Mesenchymal stem cell (in vitro differentiated cells and primary cell): ENCODE measurements around the gene INPP5F.

Source experiments
- DNase-seq: peaks from one replicate; pipeline ENCODE4 v3.0.0-alpha.2; 2013
- H2AFZ ChIP-seq: one replicate; pipeline ENCODE4 v1.6.1; 2013; ENCODE audit warnings: low read depth, mild to moderate bottlenecking, control low read depth, inconsistent platforms, low read length, moderate library complexity
- H2AK5ac ChIP-seq: 2 replicates; pipeline ENCODE4 v1.6.1; 2013; ENCODE audit warnings: low read length, moderate library complexity, mild to moderate bottlenecking, inconsistent platforms; ENCODE audit not compliant: severe bottlenecking
- H2BK120ac ChIP-seq: one replicate; pipeline ENCODE4 v1.6.1; 2013; ENCODE audit warnings: low read depth, mild to moderate bottlenecking, inconsistent platforms, low read length, moderate library complexity
- H2BK12ac ChIP-seq, 2 experiments: one replicate each; pipeline ENCODE4 v1.6.1; 2013; ENCODE audit warnings: inconsistent platforms in 2 of 2, low read length in 2 of 2, mild to moderate bottlenecking in 2 of 2, moderate library complexity in 2 of 2, control low read depth in 1 of 2
- H2BK15ac ChIP-seq: one replicate; pipeline ENCODE4 v1.6.1; 2013; ENCODE audit warnings: mild to moderate bottlenecking, low read depth, inconsistent platforms; ENCODE audit not compliant: poor library complexity, severe bottlenecking
- H2BK5ac ChIP-seq: 2 replicates; pipeline ENCODE4 v1.6.1; 2013; ENCODE audit warnings: low read depth, mild to moderate bottlenecking, low read length, control low read depth, inconsistent platforms; ENCODE audit not compliant: poor library complexity, severe bottlenecking
- H3K14ac ChIP-seq, 2 experiments: one replicate each; pipeline ENCODE4 v1.6.1; 2013; ENCODE audit warnings: inconsistent platforms in 2 of 2, low read length in 2 of 2, control low read depth in 1 of 2, mild to moderate bottlenecking in 1 of 2, moderate library complexity in 1 of 2
- H3K18ac ChIP-seq, 2 experiments: one replicate each; pipeline ENCODE4 v1.6.1; 2013; ENCODE audit warnings: inconsistent platforms in 2 of 2, low read length in 2 of 2, control low read depth in 1 of 2, low read depth in 1 of 2, mild to moderate bottlenecking in 1 of 2
- H3K23ac ChIP-seq, 2 experiments: one replicate each; pipeline ENCODE4 v1.6.1; 2013; ENCODE audit warnings: inconsistent platforms in 2 of 2, low read length in 2 of 2, mild to moderate bottlenecking in 2 of 2, moderate library complexity in 2 of 2, control low read depth in 1 of 2
- H3K27ac ChIP-seq: 2 replicates; pipeline ENCODE4 v1.5.1; 2013; ENCODE audit warnings: mild to moderate bottlenecking, moderate library complexity, low read length, control low read depth, inconsistent platforms; ENCODE audit not compliant: poor library complexity, severe bottlenecking
- H3K27me3 ChIP-seq, 2 experiments: 2 replicates each; pipeline versions ENCODE4 v1.6.1 to v1.7.0; 2013; ENCODE audit warnings: low read length in 2 of 2, mild to moderate bottlenecking in 2 of 2, moderate library complexity in 2 of 2, control low read depth in 1 of 2, inconsistent platforms in 1 of 2; ENCODE audit not compliant: control insufficient read depth in 1 of 2, insufficient read depth in 1 of 2
- H3K36me3 ChIP-seq, 2 experiments: 2 replicates each; pipeline versions ENCODE4 v1.6.1 to v1.7.0; 2013; ENCODE audit warnings: low read length in 2 of 2, control low read depth in 1 of 2, inconsistent platforms in 1 of 2, low read depth in 1 of 2, mild to moderate bottlenecking in 1 of 2; ENCODE audit not compliant: insufficient read depth in 2 of 2, control insufficient read depth in 1 of 2
- H3K4ac ChIP-seq, 2 experiments: one replicate each; pipeline ENCODE4 v1.6.1; 2013; ENCODE audit warnings: inconsistent platforms in 2 of 2, low read length in 2 of 2, mild to moderate bottlenecking in 2 of 2, moderate library complexity in 2 of 2, control low read depth in 1 of 2, low read depth in 1 of 2
- H3K4me1 ChIP-seq: 2 replicates; pipeline ENCODE4 v1.6.1; 2013; ENCODE audit warnings: low read depth, low read length, control low read depth; ENCODE audit not compliant: control insufficient read depth, insufficient read depth
- H3K4me2 ChIP-seq: 2 replicates; pipeline ENCODE4 v1.6.1; 2013; ENCODE audit warnings: low read length, mild to moderate bottlenecking, inconsistent platforms; ENCODE audit not compliant: poor library complexity, severe bottlenecking
- H3K4me3 ChIP-seq, 2 experiments: 2 replicates each; pipeline versions ENCODE4 v1.5.1 to v1.7.0; 2013; ENCODE audit warnings: low read length in 2 of 2, mild to moderate bottlenecking in 2 of 2, control low read depth in 1 of 2, low read depth in 1 of 2; ENCODE audit not compliant: insufficient read depth in 1 of 2
- H3K79me1 ChIP-seq: replicated peaks from 2 replicates; pipeline ENCODE4 v1.6.1; 2013; ENCODE audit warnings: mild to moderate bottlenecking, control low read depth, low read length, inconsistent platforms; ENCODE audit not compliant: poor library complexity, severe bottlenecking
- H3K9ac ChIP-seq: 2 replicates; pipeline ENCODE4 v1.7.0; 2013; ENCODE audit warnings: mild to moderate bottlenecking, low read length, moderate library complexity
- H3K9me3 ChIP-seq: 2 replicates; pipeline ENCODE4 v1.7.0; 2013; ENCODE audit warnings: mild to moderate bottlenecking, low read length; ENCODE audit not compliant: control insufficient read depth
- H4K8ac ChIP-seq: one replicate; pipeline ENCODE4 v1.6.1; 2013; ENCODE audit warnings: inconsistent platforms, mild to moderate bottlenecking, low read length, moderate library complexity
- H4K91ac ChIP-seq: one replicate; pipeline ENCODE4 v1.6.1; 2013; ENCODE audit warnings: mild to moderate bottlenecking, low read length, inconsistent platforms
- WGBS: methylation state at CpG from one replicate; pipeline ENCODE4 v1.1.7; 2013; ENCODE audit warnings: mixed read lengths; 5-methylcytosine and 5-hydroxymethylcytosine counted together

The INPP5F gene

GRCh38 chr10:119726676-119727261 is 919 bp downstream of the INPP5F start:
- H3K4me3 ChIP-seq: peak overlapping the region; percentile 93
- H3K36me3 ChIP-seq: no peaks in the 10 kb centered on the region
- no peak overlapping the region for H2AK5ac ChIP-seq
- H3K4ac ChIP-seq: peak overlapping the region in 1 of 2 experiments; percentile 51
- H3K4me2 ChIP-seq: peak overlapping the region; percentile 100
- WGBS: 52% methylated on average over 13 of the region's 14 CpGs
- no peaks in the 10 kb centered on the region for H3K9me3 ChIP-seq
- H4K8ac ChIP-seq: no peak overlapping the region
- H3K18ac ChIP-seq: peak overlapping the region; percentile 39 to 97
- no peak overlapping the region for H2BK15ac ChIP-seq
- no peak overlapping the region for H2BK12ac ChIP-seq
- peaks cover 16% of the 10 kb centered on the region for H3K4me1 ChIP-seq
- no peaks in the 10 kb centered on the region for H3K27me3 ChIP-seq
- peak overlapping the region; percentile 60 to 97 for H3K23ac ChIP-seq
- peak overlapping the region in 1 of 2 experiments; percentile 91 for H3K14ac ChIP-seq
- H4K91ac ChIP-seq: no peak overlapping the region
- H3K9ac ChIP-seq: peak overlapping the region; percentile 83
- no peak overlapping the region for H2AFZ ChIP-seq
- no peak overlapping the region for H2BK120ac ChIP-seq
- peak overlapping the region; percentile 8 for H2BK5ac ChIP-seq
- H3K79me1 ChIP-seq: peaks cover 9% of the 10 kb centered on the region
- H3K27ac ChIP-seq: no peak overlapping the region
- no peak for DNase-seq

GRCh38 chr10:119728172-119728800 is 2.4 kb downstream of the INPP5F start:
- no peak overlapping the region for H2BK15ac ChIP-seq
- DNase-seq: no peak
- H2BK120ac ChIP-seq: no peak overlapping the region
- no peak overlapping the region for H2AFZ ChIP-seq
- peaks cover 10% of the 10 kb centered on the region for H3K79me1 ChIP-seq
- no peak overlapping the region for H3K4me2 ChIP-seq
- H3K27me3 ChIP-seq: no peaks in the 10 kb centered on the region
- no peak overlapping the region for H2BK5ac ChIP-seq
- no peaks in the 10 kb centered on the region for H3K36me3 ChIP-seq
- no peak overlapping the region for H3K14ac ChIP-seq
- H4K91ac ChIP-seq: no peak overlapping the region
- 100% methylated on average over 2 of the region's 3 CpGs for WGBS
- H3K27ac ChIP-seq: no peak overlapping the region
- no peak overlapping the region for H2BK12ac ChIP-seq
- no peak overlapping the region for H3K4ac ChIP-seq
- H3K23ac ChIP-seq: no peak overlapping the region
- H3K9ac ChIP-seq: no peak overlapping the region
- H4K8ac ChIP-seq: no peak overlapping the region
- peaks cover 16% of the 10 kb centered on the region for H3K4me1 ChIP-seq
- no peaks in the 10 kb centered on the region for H3K9me3 ChIP-seq
- H3K4me3 ChIP-seq: no peak overlapping the region
- no peak overlapping the region for H3K18ac ChIP-seq
- no peak overlapping the region for H2AK5ac ChIP-seq

GRCh38 chr10:119734396-119735332 is 8.8 kb downstream of the INPP5F start:
- Histone ChIP-seq H2AFZ (no peak overlapping the region), H4K91ac (no peak overlapping the region), H3K9me3 (no peaks in the 10 kb centered on the region), H3K27ac (no peak overlapping the region), H3K27me3 (no peaks in the 10 kb centered on the region), H3K79me1 (peaks cover 9% of the 10 kb centered on the region), H3K23ac (no peak overlapping the region), H4K8ac (no peak overlapping the region), H2BK12ac (no peak overlapping the region), H2BK120ac (no peak overlapping the region), H3K4me2 (no peak overlapping the region), H3K36me3 (no peaks in the 10 kb centered on the region), H2BK5ac (no peak overlapping the region), H3K4ac (no peak overlapping the region), H2AK5ac (no peak overlapping the region), H3K4me3 (no peak overlapping the region), H3K9ac (no peak overlapping the region), H3K14ac (no peak overlapping the region), H2BK15ac (no peak overlapping the region), H3K4me1 (peaks cover 2% of the 10 kb centered on the region), H3K18ac (no peak overlapping the region)
- no CpG with 5 or more reads among the region's 1 CpG for WGBS
- DNase-seq: peak; percentile 33

GRCh38 chr10:119735451-119735850 is 9.6 kb downstream of the INPP5F start:
- Histone ChIP-seq H3K14ac (no peak overlapping the region), H3K27ac (no peak overlapping the region), H3K23ac (no peak overlapping the region), H2BK5ac (no peak overlapping the region), H3K4me3 (no peak overlapping the region), H3K4me2 (no peak overlapping the region), H2AK5ac (no peak overlapping the region), H3K9ac (no peak overlapping the region), H3K9me3 (no peaks in the 10 kb centered on the region), H3K4ac (no peak overlapping the region), H3K4me1 (peaks cover 2% of the 10 kb centered on the region), H3K79me1 (peaks cover 9% of the 10 kb centered on the region), H2BK12ac (no peak overlapping the region), H2BK15ac (no peak overlapping the region), H2AFZ (no peak overlapping the region), H4K91ac (no peak overlapping the region), H3K36me3 (no peaks in the 10 kb centered on the region), H2BK120ac (no peak overlapping the region), H3K18ac (no peak overlapping the region), H3K27me3 (no peaks in the 10 kb centered on the region), H4K8ac (no peak overlapping the region)
- WGBS: 88% methylated on average over 2 of the region's 3 CpGs
- DNase-seq: no peak
